PC-9 (cell line): ENCODE data around the gene ESR1. TPM values are rescaled to one million over a fixed set of nuclear protein-coding genes. Genes with fewer than 3 reads are reported as not detected.

Source experiments
- BruUV-seq: library from RNA; stranded (reverse); fragments of 400-500 nt; replicated peaks from 2 replicates; lab custom pipeline; 2021; lab: Mats Ljungman, UMichigan
- CTCF ChIA-PET: fragments of 300-600 bp; sonication (Branson Sonifier 250); formaldehyde crosslinking; loops from one replicate; lab custom pipeline; 2022; ENCODE audit warnings: antibody characterized with exemption; lab: Charles Lee
- POLR2A ChIA-PET: fragments of 300-600 bp; sonication (Branson Sonifier 250); formaldehyde crosslinking; loops from one replicate; lab custom pipeline; 2022; ENCODE audit warnings: antibody characterized with exemption; ENCODE audit not compliant: unreplicated experiment; lab: Charles Lee
- DNase-seq, 2 experiments: peaks; one replicate each; pipeline versions ENCODE4 v3.0.0 to v3.0.0-alpha.2; 2015 to 2022; ENCODE audit warnings: mixed read lengths in 1 of 2
- H2AFZ ChIP-seq: fragments of 200-600 bp; sonication (generic); 2 replicates; pipeline ENCODE4 v1.8.1; 2017; ENCODE audit warnings: antibody characterized with exemption
- H3F3A ChIP-seq: fragments of 200-600 bp; sonication (generic); 2 replicates; pipeline ENCODE4 v1.8.1; 2017; ENCODE audit warnings: antibody characterized with exemption, mild to moderate bottlenecking, low read depth; ENCODE audit not compliant: insufficient read depth
- H3K27ac ChIP-seq: fragments of 200-600 bp; sonication (generic); 2 replicates; pipeline ENCODE4 v1.6.1; 2016; ENCODE audit warnings: mixed run types
- H3K27me3 ChIP-seq: fragments of 200-600 bp; sonication (generic); 2 replicates; pipeline ENCODE4 v1.6.1; 2016; ENCODE audit warnings: low read depth, mixed run types; ENCODE audit not compliant: insufficient read depth
- H3K36me3 ChIP-seq: fragments of 200-600 bp; sonication (generic); 2 replicates; pipeline ENCODE4 v1.6.1; 2016; ENCODE audit warnings: low read depth, mixed run types
- H3K4me1 ChIP-seq: fragments of 200-600 bp; sonication (generic); replicated peaks from 2 replicates; pipeline ENCODE4 v1.6.1; 2016; ENCODE audit warnings: mixed run types; ENCODE audit not compliant: insufficient read depth
- H3K4me2 ChIP-seq: fragments of 200-600 bp; sonication (generic); 2 replicates; pipeline ENCODE4 v1.6.1; 2017; ENCODE audit warnings: mixed run types
- H3K4me3 ChIP-seq: fragments of 200-600 bp; sonication (generic); 2 replicates; pipeline ENCODE4 v1.6.1; 2016; ENCODE audit warnings: mixed run types
- H3K79me2 ChIP-seq: fragments of 200-600 bp; sonication (generic); 2 replicates; pipeline ENCODE4 v1.6.1; 2017; ENCODE audit warnings: low read depth, mixed run types
- H3K9me2 ChIP-seq: fragments of 200-600 bp; sonication (generic); 2 replicates; pipeline ENCODE4 v1.8.1; 2017; ENCODE audit warnings: mild to moderate bottlenecking; ENCODE audit not compliant: insufficient read depth
- H3K9me3 ChIP-seq: fragments of 200-600 bp; sonication (generic); 2 replicates; pipeline ENCODE4 v1.8.1; 2016; ENCODE audit warnings: low read depth; ENCODE audit not compliant: insufficient read depth
- H4K20me1 ChIP-seq: fragments of 200-600 bp; sonication (generic); 2 replicates; pipeline ENCODE4 v1.8.1; 2017; ENCODE audit not compliant: insufficient read depth
- EZH2 ChIP-seq: fragments of 200-600 bp; sonication (generic); IDR thresholded peaks from 2 replicates; pipeline ENCODE4 v1.8.0; 2017; ENCODE audit warnings: antibody characterized with exemption, low read depth
- intact Hi-C: fragments of 100-400 bp; cut with micrococcal nuclease; formaldehyde crosslinking; loops from one replicate; pipeline ENCODE4 v1.10.0; 2022; ENCODE audit not compliant: unreplicated experiment
- total RNA-seq: library from RNA; stranded (reverse); gene quantifications from 2 replicates; pipeline ENCODE4 v1.2.3, GENCODE V29; 2021
- TF ChIP-seq, protein P1 (sequence below): fragments of 200-600 bp; sonication (generic); conservative IDR thresholded peaks from 2 replicates; pipeline ENCODE4 v1.6.1; 2017; ENCODE audit warnings: mixed run types, antibody characterized with exemption, mild to moderate bottlenecking, moderate library complexity

The ESR1 gene
- total RNA-seq, 1 experiment from 2014 or later, result 1.5 TPM

DNA sequence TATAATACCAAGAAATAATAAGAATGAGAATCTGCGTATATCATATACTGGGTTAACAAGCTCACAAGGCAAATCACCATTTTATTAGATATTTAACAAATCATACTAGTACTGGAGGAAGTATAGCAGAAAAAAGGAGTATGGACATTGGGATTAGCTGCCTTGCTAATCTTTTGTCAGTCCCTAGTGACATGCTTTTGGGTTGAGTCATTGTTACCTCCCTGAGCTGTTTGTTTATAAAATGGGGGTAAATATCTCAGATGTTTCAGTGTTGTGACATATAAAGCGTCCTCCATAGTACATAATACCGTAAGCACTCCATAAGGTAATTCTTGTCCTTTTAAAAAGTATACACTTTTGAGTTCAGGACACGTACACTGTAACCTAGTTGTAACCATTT lies 107.0 kb downstream of the ESR1 start:
- no peak for TF ChIP-seq EZH2
- TF ChIP-seq, protein P1, sequence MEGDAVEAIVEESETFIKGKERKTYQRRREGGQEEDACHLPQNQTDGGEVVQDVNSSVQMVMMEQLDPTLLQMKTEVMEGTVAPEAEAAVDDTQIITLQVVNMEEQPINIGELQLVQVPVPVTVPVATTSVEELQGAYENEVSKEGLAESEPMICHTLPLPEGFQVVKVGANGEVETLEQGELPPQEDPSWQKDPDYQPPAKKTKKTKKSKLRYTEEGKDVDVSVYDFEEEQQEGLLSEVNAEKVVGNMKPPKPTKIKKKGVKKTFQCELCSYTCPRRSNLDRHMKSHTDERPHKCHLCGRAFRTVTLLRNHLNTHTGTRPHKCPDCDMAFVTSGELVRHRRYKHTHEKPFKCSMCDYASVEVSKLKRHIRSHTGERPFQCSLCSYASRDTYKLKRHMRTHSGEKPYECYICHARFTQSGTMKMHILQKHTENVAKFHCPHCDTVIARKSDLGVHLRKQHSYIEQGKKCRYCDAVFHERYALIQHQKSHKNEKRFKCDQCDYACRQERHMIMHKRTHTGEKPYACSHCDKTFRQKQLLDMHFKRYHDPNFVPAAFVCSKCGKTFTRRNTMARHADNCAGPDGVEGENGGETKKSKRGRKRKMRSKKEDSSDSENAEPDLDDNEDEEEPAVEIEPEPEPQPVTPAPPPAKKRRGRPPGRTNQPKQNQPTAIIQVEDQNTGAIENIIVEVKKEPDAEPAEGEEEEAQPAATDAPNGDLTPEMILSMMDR, result no peak
- H3F3A ChIP-seq, result peaks cover 4% of the 10 kb centered on the region
- ChIA-PET CTCF (interaction anchor here (0.6 kb wide), 1 partner anchor 205 kb away, joined by 3 read pairs; no protein-coding TSS in a partner anchor), POLR2A (interaction anchor here (0.6 kb wide), 1 partner anchor 182 kb away, joined by 7 read pairs; no protein-coding TSS in a partner anchor)
- peaks cover 42% of the 10 kb centered on the region for H3K4me1 ChIP-seq
- peak overlapping the region; percentile 81 for H3K27ac ChIP-seq
- intact Hi-C loops, result no loop called here
- H3K27me3 ChIP-seq, result no peaks in the 10 kb centered on the region
- H3K79me2 ChIP-seq, result no peaks in the 10 kb centered on the region
- no peaks in the 10 kb centered on the region for H4K20me1 ChIP-seq
- no peaks in the 10 kb centered on the region for H3K9me2 ChIP-seq
- H2AFZ ChIP-seq, result 0 out of 2 replicates have a peak overlapping the region, but pooled peaks have one; percentile 17
- 0 out of 2 replicates have a peak, but pooled peaks cover 3% of the 10 kb centered on the region for H3K9me3 ChIP-seq
- no TSS peak for BruUV-seq
- H3K4me3 ChIP-seq, result no peak overlapping the region
- peak overlapping the region; percentile 32; the same call in 1 of the 2 replicates for H3K4me2 ChIP-seq
- no peaks in the 10 kb centered on the region for H3K36me3 ChIP-seq
- peak in 1 of 2 experiments; percentile 91 for DNase-seq

DNA sequence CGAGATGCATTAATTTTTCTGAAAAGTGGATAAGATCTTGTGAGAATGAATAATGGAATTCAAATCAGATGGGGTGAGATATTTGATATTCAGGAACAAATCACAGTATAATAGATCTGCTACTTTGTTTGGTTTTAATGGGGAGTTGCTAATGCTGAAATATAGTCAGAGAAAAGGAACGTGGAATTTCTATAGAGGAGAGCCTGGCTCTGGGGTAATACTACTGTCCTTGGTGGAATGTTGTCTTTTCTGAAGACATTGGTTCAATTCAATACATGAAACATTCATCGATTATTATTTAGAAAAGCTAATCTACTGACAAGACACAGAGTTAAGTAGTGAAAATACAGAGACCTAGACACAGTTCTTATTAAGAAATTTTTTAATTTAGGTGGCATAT lies 108.6 kb downstream of the ESR1 start:
- Histone ChIP-seq H3K9me2 (no peaks in the 10 kb centered on the region), H3K36me3 (no peaks in the 10 kb centered on the region), H3K9me3 (0 out of 2 replicates have a peak, but pooled peaks cover 3% of the 10 kb centered on the region), H3K79me2 (no peaks in the 10 kb centered on the region), H3K4me2 (no peak overlapping the region), H3F3A (peaks cover 4% of the 10 kb centered on the region), H3K4me3 (no peak overlapping the region), H3K4me1 (peaks cover 42% of the 10 kb centered on the region), H3K27ac (peak overlapping the region; percentile 81), H2AFZ (no peak overlapping the region), H4K20me1 (no peaks in the 10 kb centered on the region), H3K27me3 (no peaks in the 10 kb centered on the region)
- intact Hi-C loops, result loop anchor here (5.0 kb wide), 1 partner anchor 206 kb away; no protein-coding TSS in a partner anchor
- DNase-seq, result no peak
- TF ChIP-seq, protein P1, result no peak
- TF ChIP-seq EZH2, result no peak
- ChIA-PET POLR2A (no interaction called here), CTCF (no interaction called here)
- no TSS peak for BruUV-seq

DNA sequence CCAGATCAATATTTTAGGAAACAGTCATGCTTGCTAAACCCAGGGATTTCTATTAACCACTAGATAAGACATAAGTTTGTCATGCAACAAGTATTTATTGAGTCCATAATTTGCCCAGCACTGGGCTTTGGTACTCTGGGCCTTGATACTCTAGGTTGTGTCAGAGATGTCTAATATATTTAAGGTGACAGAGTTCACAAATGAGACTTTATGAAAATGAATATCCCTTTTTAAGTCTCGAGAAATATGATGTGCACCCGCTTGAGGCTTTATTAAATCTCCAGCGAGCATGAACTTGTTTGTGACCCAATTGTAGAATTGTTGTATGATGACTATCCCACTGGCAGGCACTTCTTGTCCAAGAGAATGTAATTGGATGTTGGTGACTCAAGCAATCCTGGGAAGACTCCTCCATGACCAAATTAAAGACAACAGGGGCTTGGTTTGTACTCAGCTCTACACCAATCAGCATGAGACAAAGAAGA lies 109.2 kb downstream of the ESR1 start:
- TF ChIP-seq, protein P1, result no peak
- no peak for TF ChIP-seq EZH2

More for the DNA sequence above, 109.2 kb downstream of the ESR1 start:
- ChIA-PET CTCF (no interaction called here), POLR2A (no interaction called here)
- H3K79me2 ChIP-seq, result no peaks in the 10 kb centered on the region
- no peaks in the 10 kb centered on the region for H4K20me1 ChIP-seq
- H3K4me3 ChIP-seq, result no peak overlapping the region
- DNase-seq, result peak in 1 of 2 experiments; percentile 79
- no peaks in the 10 kb centered on the region for H3K36me3 ChIP-seq
- no peak overlapping the region for H2AFZ ChIP-seq
- H3K4me1 ChIP-seq, result peaks cover 42% of the 10 kb centered on the region
- H3K4me2 ChIP-seq, result 0 out of 2 replicates have a peak overlapping the region, but pooled peaks have one; percentile 16
- intact Hi-C loops, result loop anchor here (5.0 kb wide), 1 partner anchor 206 kb away; no protein-coding TSS in a partner anchor
- no peaks in the 10 kb centered on the region for H3K9me2 ChIP-seq
- H3F3A ChIP-seq, result peaks cover 4% of the 10 kb centered on the region
- 0 out of 2 replicates have a peak, but pooled peaks cover 3% of the 10 kb centered on the region for H3K9me3 ChIP-seq
- H3K27ac ChIP-seq, result peak overlapping the region; percentile 81
- no peaks in the 10 kb centered on the region for H3K27me3 ChIP-seq
- BruUV-seq, result no TSS peak
